GM12878 (cell line): Measurements from ENCODE around the gene STYXL2. TPM values are rescaled to one million over a fixed set of nuclear protein-coding genes. Genes with fewer than 3 reads are reported as not detected.

Experiments
- ATF3 ChIP-seq: IDR thresholded peaks from 2 replicates; pipeline ENCODE4 v1.6.1; 2011; ENCODE audit warnings: low read depth, mild to moderate bottlenecking, low read length, moderate library complexity, borderline replicate concordance; ENCODE audit errors: extremely low read depth
- BCL3 ChIP-seq: IDR thresholded peaks from 2 replicates; pipeline ENCODE4 v1.6.1; 2011; ENCODE audit warnings: borderline replicate concordance, low read depth, mild to moderate bottlenecking, moderate library complexity, low read length; ENCODE audit not compliant: insufficient read depth, poor library complexity, severe bottlenecking
- CBFB ChIP-seq: IDR thresholded peaks from 2 replicates; pipeline ENCODE4 v1.6.1; 2016; ENCODE audit warnings: antibody characterized with exemption, low read depth
- E2F4 ChIP-seq: IDR thresholded peaks from 2 replicates; pipeline ENCODE4 v1.6.1; 2012; ENCODE audit warnings: low read depth, low read length, improper control_type of control experiment
- E2F8 ChIP-seq: fragments of 450-650 bp; IDR thresholded peaks from 2 replicates; pipeline ENCODE4 v1.6.1; 2018; ENCODE audit warnings: mild to moderate bottlenecking, low read depth, moderate library complexity; ENCODE audit not compliant: partially characterized antibody
- MEF2B ChIP-seq: fragments of 450-650 bp; IDR thresholded peaks from 2 replicates; pipeline ENCODE4 v1.6.1; 2018; ENCODE audit warnings: mild to moderate bottlenecking, moderate library complexity; ENCODE audit not compliant: partially characterized antibody, poor library complexity, severe bottlenecking
- PKNOX1 ChIP-seq: fragments of 450-650 bp; IDR thresholded peaks from 2 replicates; pipeline ENCODE4 v1.6.1; 2016; ENCODE audit warnings: mild to moderate bottlenecking
- TCF12 ChIP-seq: IDR thresholded peaks from 2 replicates; pipeline ENCODE4 v1.6.1; 2011; ENCODE audit warnings: low read depth, mild to moderate bottlenecking, low read length
- polyA plus RNA-seq, 11 experiments: library from polyadenylated mRNA; depleted of rRNA in 4 of 11; unstranded in 6 of 11; stranded (reverse) in 5 of 11; fragments of >200 nt; fragmentation: Nextera tagmentation in 4 of 11; fragmentation: Illumina TruSeq in 1 of 11; extraction: Ambion mirVana in 4 of 11; extraction: Trizol in 1 of 11; gene quantifications; 1 replicate in 1 of 11; 2 replicates in 10 of 11; pipeline versions ENCODE4 v1.2.1 to v1.2.3, GENCODE V29; 2011 to 2016; ENCODE audit warnings: inconsistent platforms in 2 of 11, missing spikeins in 2 of 11, low read depth in 1 of 11
- total RNA-seq, 4 experiments: library from RNA; depleted of rRNA in 3 of 4; stranded (reverse); fragments of >200 nt in 3 of 4; fragmentation: Illumina TruSeq in 1 of 4; extraction: Trizol in 1 of 4; gene quantifications; 2 replicates each; pipeline versions ENCODE4 v1.2.1 to v1.2.3, GENCODE V29; 2013 to 2021

Gene STYXL2
- total and polyA plus RNA-seq, 10 of the 15 experiments (the other 5 are each of a cell fraction or from before 2014, with no cell fraction given): under 0.01 to 0.08 (median 0.03) TPM; not detected in 7

GRCh38 chr1:167086033-167086432, 7.8 kb upstream of the STYXL2 start (continued):
- no peak for TF ChIP-seq ATF3
- TF ChIP-seq CBFB: no peak
- no peak for TF ChIP-seq MEF2B
- TF ChIP-seq PKNOX1: no peak
- no peak for TF ChIP-seq E2F8
- no peak for TF ChIP-seq BCL3
- TF ChIP-seq E2F4: no peak
- TF ChIP-seq TCF12: no peak
- TF ChIP-seq, all 136 proteins: peak for 0
